H1 (cell line): ENCODE measurements around the gene ZSCAN22.
A peak's percentile ranks its signal among the peaks of the same experiment; 100 is the strongest.

Experiments
- ATF2 ChIP-seq: IDR thresholded peaks from 2 replicates; pipeline ENCODE4 v1.6.1; 2012; ENCODE audit warnings: low read length, inconsistent platforms
- BACH1 ChIP-seq: IDR thresholded peaks from 2 replicates; pipeline ENCODE4 v1.6.1; 2012; ENCODE audit warnings: low read length, improper control_type of control experiment
- CBX8 ChIP-seq: fragments of 300-800, 300-1000 bp; sonication (generic); IDR thresholded peaks from 2 replicates; pipeline ENCODE4 v1.7.1; 2016; ENCODE audit warnings: low read depth, low read length, borderline replicate concordance
- CTCF ChIP-seq, 3 experiments: IDR thresholded peaks; 1 replicate in 2 of 3; 2 replicates in 1 of 3; pipeline versions ENCODE4 v1.5.1 to v1.6.1; 2011; ENCODE audit warnings: low read length in 3 of 3, mild to moderate bottlenecking in 3 of 3, inconsistent platforms in 2 of 3, low read depth in 1 of 3, moderate library complexity in 1 of 3; ENCODE audit not compliant: insufficient read depth in 1 of 3; ENCODE audit errors: control extremely low read depth in 1 of 3
- EZH2 ChIP-seq: fragments of 200-600 bp; sonication (generic); IDR thresholded peaks from 2 replicates; pipeline ENCODE4 v1.7.1; 2012; ENCODE audit warnings: low read depth, mild to moderate bottlenecking, moderate library complexity, low read length, inconsistent platforms; ENCODE audit not compliant: severe bottlenecking
- POLR2A ChIP-seq, 2 experiments: IDR thresholded peaks; 1 replicate in 1 of 2; 2 replicates in 1 of 2; pipeline ENCODE4 v1.6.1; 2011; ENCODE audit warnings: low read depth in 2 of 2, low read length in 2 of 2, mild to moderate bottlenecking in 2 of 2; ENCODE audit errors: control extremely low read depth in 1 of 2
- POLR2AphosphoS5 ChIP-seq: IDR thresholded peaks from 2 replicates; pipeline ENCODE4 v1.6.1; 2011; ENCODE audit warnings: low read depth, low read length
- RBBP5 ChIP-seq: IDR thresholded peaks from 2 replicates; pipeline ENCODE4 v1.7.1; 2012; ENCODE audit warnings: low read depth, mild to moderate bottlenecking, inconsistent platforms, low read length, moderate library complexity, borderline replicate concordance
- TAF7 ChIP-seq: optimal IDR thresholded peaks from 2 replicates; pipeline ENCODE3; 2011; ENCODE audit warnings: low read depth, mild to moderate bottlenecking, inconsistent platforms, low read length, moderate library complexity, borderline replicate concordance
- TBP ChIP-seq: IDR thresholded peaks from 2 replicates; pipeline ENCODE4 v1.6.1; 2011; ENCODE audit warnings: low read depth, low read length, improper control_type of control experiment
- TEAD4 ChIP-seq: IDR thresholded peaks from 2 replicates; pipeline ENCODE4 v1.6.1; 2012; ENCODE audit warnings: low read depth, low read length, inconsistent platforms, mixed read lengths
- USF2 ChIP-seq: IDR thresholded peaks from 2 replicates; pipeline ENCODE4 v1.6.1; 2011; ENCODE audit warnings: low read length, improper control_type of control experiment
- YY1 ChIP-seq: IDR thresholded peaks from 2 replicates; pipeline ENCODE4 v1.6.1; 2011; ENCODE audit warnings: low read depth, mild to moderate bottlenecking, low read length
- ZNF274 ChIP-seq: IDR thresholded peaks from 2 replicates; pipeline ENCODE4 v1.7.0; 2012; ENCODE audit warnings: low read length, borderline replicate concordance; ENCODE audit errors: extremely low read depth

GRCh38 chr19:58291943-58292342 lies 34.9 kb upstream of the ZSCAN22 start:
- no peak for TF ChIP-seq ATF2
- TF ChIP-seq TBP, result no peak
- TF ChIP-seq TAF7, result no peak
- no peak for TF ChIP-seq CTCF (IDR thresholded peaks at IDR 0.05; ENCODE audit: control extremely low read depth in 1 of 3, insufficient read depth in 1 of 3, low read depth in 1 of 3, low read length in 3 of 3)
- TF ChIP-seq POLR2A (IDR thresholded peaks at IDR 0.05; ENCODE audit: control extremely low read depth in 1 of 2, low read depth in 2 of 2, low read length in 2 of 2), result no peak
- TF ChIP-seq EZH2, result no peak
- TF ChIP-seq CBX8, result no peak
- TF ChIP-seq POLR2AphosphoS5, result 0 out of 2 replicates have a peak, but pooled peaks have one; percentile 57
- TF ChIP-seq RBBP5, result no peak
- TF ChIP-seq ZNF274, result no peak
- no peak for TF ChIP-seq BACH1
- no peak for TF ChIP-seq TEAD4
- no peak for TF ChIP-seq YY1
- no peak for TF ChIP-seq USF2
